Ammon's horn (tissue), 1 donor: ENCODE measurements around the gene APOBEC3B.
"Not testable (repeated sequence)": the region's sequence is repeated elsewhere in the genome, so short reads cannot be mapped to it uniquely, and the experiment has no call there.

Experiments used
- DNase-seq: peaks from one replicate; pipeline ENCODE4 v3.0.0-alpha.2; 2016; ENCODE audit warnings: low spot score

The APOBEC3B gene

DNA sequence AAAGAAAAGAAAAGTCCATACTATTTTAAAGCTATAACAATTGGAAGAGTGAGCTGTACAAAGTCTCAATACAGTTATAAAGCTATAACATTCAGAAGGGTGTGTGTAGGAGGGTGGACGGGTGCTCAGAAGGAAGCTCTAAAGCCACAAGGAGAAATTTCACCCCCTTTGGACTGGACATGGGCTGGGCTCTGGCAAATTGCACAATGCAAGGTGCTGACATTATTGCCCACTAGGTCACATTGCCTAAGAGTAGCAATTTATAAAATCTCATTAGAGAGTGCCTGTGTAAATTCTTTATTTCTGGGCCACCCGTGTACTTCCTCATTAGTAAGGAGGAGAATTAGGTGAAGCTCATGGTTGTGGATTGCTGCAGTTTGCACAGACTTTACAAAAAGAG is 30.4 kb upstream of the APOBEC3B start:
- DNase-seq, result no peak

DNA sequence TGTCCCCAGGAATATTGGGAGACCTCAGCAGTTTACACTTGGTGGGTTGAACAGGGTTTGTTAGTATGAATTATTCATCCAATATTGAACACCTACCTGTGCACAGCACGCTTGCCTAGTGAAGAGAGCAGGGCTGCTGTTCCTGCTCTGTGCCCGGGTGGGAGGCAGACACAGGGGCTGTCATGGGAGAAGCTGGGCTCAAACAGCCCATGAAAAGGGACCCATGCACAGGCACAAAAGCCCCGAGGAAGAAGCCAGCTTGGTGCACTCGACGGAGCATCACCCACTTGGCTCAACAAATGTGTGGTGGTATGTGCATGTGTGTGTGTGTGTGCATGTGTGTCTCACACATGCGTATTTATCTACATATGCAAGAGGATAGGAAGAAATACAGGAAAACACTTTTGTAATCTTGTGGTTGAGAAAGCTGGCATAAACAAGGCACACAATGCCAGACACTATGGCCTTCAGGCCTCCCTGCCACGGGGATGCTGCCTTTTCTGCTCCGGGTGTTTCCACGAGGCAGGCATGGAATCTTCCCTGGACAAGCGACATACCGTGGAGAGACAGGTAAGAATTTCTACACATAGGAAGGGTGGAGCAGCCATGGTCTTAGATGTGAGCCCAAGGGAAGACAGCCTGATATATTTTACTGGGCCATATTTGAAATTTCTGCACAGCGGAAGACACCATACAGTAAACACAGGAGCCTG is 29.7 kb upstream of the APOBEC3B start:
- DNase-seq, result no peak

DNA sequence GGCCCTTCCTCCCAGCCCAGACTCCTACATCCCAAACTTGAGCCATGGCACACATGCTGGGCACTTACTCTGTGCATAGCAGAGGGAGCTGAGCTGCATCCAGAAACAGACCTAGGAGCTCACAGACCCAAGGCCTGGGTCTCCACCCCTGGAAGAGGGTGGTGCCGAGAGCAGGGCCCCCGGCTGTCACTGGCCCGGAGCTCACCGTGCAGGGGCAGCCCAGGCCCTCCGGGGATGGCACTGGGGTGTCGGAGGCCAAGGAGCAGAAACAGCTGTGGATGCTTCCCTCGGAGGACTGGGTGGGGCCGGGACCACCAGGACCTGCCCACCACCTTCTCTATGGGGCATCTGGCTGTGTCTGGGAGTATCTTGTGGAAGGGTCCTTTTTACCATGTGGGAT is 29.1 kb upstream of the APOBEC3B start:
- DNase-seq, result no peak

DNA sequence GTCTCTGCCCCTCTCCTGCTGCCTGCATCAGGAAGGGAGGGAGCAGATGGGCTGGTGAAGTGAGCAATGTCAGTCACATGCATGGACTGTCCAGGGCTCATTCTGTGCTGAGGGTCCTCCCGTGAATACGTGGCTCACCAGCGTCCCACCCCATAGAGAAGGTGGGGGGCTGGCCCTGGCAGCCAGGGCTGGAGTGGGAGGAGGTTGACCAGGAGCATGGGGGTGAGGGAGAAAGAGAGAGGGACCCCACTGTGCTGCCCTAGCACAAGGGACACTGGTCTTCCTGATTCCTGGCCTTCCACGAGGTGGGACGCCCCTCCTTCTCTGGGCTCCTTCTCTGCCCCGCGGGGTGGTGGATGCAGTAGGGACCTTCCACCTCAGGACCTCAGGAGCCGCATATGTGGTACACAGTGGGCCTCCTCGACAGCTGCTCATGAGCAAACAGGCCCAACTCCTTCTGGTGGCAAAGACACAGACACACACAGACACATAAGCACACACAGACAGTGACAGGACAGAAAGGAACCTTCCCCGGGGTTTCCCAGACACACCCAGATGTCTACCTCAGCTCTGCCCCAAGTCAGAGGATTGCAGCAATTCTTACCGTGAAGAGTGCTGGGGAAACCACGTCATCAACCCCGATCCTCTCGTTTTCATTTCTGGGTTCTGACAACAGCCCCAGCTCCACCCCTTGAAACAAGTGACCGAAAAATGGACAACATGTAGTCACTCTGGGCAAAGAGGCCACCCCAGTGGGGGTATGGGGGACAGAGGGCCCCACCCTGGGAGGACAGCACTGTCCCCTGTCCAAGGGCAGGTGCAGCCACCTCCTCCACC is 28.4 kb upstream of the APOBEC3B start:
- no peak for DNase-seq

DNA sequence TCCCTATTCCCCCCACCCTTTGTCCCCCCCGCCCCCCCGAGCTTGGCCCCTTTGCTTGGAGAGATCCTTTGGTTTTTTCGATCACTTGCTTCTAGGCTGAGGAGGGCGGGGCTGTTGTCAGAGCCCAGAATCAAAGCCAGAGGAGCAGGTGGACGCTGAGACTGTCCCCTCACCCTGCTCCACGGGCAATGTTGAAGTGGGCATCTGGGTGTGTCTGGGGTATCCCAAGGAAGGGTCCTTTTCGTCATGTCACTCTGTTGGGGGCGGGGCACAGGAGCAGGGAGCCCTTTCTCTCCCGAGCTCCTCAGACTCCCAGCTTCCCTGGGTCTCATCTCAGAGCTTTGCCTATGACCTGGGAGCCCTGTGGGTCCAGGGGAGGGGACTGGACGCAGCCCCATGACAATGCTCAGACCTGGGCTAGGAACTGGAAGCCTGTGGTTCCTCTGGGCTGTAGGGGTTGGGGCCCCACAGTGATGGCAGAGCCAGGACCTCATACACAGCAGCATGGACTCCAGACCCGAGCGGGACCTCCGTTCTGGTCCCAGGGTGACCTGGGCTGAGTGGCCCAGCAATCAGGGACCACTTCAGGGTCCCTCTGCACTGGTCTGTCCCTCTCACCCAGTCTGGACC is 27.6 kb upstream of the APOBEC3B start:
- no peak for DNase-seq

DNA sequence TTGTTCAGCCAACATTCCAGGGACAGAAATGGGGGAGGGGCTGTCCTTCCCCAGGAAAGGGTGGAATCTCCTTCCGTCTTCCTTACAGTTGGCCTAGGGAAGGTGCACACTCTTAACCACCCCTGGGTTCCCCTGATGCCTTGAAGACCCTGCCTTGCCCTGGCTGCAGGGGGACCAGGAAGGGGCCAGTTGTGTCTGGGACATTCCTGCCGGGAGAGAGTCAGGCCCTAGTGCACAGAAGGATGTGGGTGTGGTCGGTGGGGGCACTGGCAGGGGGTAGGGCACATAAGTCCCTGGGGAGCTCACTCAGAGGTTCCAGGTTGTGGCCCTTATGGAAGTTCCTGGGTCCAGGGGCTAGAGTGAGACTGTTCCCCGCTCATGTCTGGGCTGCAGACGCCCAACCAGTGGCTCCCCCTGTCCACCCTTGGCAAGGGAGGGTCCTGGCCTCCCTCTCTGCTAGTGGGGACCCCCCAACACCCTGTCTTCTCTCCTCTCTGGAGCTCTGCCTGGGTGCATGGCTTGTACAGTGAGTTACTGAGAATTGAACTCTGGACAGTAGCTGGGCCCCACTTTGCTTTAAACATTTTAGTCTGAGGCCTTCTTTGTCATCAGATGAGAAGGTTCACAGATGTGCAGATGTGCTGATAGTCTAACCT is 26.8 kb upstream of the APOBEC3B start:
- no peak for DNase-seq

DNA sequence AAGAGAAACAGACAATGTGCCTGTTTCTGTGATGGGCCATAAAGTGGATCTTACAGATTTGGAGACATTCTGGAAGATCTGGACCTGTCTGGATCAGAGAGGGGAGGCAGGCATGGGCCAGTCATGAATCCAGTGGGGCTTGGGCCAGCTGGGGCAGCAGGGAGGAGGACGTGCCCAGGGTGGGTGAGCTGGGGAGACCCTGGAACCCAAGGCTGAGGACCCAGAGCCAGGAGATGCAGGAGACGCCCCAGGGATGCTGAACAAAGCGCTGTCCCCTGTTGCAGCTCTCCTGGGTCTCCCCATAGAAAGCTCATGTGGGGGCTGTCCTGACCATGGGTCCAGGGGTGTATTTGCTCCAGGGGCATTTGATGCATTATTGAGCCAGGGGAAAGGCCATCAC is 26.2 kb upstream of the APOBEC3B start:
- DNase-seq, result no peak

DNA sequence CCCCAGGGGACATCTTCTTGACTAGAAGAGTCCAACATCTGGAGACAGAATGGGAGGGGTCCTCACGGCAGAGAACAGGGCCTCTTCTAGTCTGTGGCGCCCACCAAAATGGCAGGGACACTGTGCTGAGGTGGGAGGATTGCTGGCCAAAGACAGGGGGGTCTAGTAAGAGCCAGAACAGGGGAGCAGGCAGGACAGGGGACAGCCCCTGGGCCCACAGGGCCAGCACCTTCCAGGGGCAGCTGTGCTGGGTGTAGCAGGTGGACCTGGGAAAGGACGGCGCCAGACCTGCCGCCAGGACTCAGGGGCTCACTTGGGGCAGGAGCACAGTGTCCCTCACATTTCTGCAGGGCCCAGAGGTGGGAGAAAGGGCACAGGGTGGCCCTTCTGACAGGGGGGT is 25.6 kb upstream of the APOBEC3B start:
- DNase-seq, result no peak

DNA sequence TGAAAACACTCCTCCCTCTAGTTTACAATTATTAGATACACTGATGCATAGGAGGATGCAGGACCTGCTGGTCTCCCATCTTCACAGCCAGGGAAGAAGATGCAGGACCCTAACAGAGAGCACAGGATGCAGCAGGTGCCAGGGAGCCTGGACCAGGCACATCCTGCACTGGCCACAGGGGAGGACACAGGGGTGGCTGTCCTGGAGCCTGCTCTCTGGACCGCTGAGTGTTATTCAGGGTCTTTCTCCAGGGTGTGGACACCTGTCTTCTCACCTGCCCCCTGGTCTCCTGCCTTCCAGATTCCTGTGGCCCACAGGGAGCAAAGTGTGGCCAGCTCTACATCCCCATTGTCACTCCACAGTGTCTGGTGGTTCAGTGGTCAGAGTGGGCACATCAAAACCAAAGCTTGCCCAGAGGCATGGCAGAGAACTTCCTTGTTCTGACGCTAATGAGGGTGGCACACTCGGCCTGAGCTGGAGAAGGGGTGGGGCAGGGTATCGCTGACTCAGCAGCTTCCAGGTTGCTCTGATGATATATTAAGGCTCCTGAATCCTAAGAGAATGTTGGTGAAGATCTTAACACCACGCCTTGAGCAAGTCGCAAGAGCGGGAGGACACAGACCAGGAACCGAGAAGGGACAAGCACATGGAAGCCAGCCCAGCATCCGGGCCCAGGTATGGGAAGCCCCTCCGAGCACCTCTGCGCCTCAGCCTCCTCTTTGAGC is 24.9 kb upstream of the APOBEC3B start, which contains the start of gene APOBEC3A:
Gene APOBEC3A (plus strand): TSS at position 564 of the 725 bp plus-strand sequence. CDS start 83 bp downstream, at position 647.
- DNase-seq, result no peak

DNA sequence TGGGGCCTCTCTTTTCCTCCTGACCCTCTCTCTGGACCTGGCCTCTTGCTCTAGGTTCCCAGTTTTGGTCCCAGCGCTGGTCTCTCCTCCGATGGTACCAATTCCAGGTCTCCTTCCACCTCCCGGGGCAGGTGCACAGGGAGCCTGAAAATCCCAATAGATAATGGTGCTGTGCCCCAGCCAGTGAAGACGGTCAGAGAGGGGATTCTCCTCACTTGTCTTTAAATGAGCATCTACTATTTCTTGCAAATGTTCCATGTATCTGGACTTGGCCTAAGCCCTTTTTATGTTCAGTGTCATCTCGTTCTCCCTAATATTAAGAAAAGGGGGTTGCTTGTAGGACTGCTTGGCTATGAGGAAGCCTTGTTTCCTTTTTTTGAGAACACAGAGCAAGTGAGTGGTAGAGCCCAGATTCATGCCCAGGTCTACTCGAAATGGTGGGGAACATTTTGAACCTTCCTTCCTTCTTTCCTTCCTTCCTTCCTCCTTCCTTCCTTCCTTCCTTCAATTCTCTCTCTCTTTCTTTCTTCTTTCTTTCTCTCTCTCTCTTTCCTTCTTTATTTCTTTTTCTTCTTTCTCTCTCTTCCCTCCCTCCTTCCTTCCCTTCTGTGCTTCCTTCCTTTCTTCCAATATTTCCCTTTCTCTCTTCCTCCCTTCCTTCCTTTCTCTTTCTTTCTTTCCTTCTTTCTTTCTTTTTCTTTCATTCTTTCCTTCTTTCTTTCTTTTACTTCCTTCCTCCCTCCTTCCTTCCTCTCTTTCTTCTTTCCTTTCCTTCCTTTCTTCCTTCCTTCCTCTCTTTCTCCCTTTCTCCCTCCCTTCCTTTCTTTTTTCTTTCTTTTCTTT is 24.1 kb upstream of the APOBEC3B start:
- DNase-seq, result no peak

DNA sequence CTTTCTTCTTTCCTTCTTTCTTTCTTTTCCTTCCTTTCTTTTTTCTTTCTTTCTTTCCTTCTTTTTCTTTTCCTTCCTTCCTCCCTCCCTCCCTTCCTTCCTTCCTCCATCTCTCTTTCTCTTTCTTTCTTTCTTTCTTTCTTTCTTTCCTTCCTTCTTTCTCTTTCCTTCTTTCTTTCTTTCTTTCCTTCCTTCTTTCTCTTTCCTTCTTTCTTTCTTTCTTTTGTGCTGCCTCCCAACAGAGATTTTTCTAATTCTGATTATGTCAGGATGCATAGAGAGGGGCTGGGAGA is 23.6 kb upstream of the APOBEC3B start:
- DNase-seq, result not testable (repeated sequence)

DNA sequence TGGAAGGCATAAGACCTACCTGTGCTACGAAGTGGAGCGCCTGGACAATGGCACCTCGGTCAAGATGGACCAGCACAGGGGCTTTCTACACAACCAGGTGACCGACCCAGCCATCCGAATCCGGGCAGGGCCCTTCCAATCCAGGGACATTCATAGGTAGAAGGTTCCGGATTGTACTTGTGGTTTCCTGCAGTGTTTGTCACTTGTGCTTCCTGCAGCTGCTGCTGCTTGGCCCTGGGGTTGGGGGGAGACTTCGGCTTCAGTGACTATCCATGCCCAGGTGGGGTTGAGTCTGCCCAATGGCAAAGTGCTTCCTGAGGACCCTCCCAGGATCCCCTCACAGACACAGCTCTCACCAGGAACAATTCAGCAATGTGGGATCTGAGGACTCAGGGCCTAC is 22.6 kb upstream of the APOBEC3B start:
- no peak for DNase-seq

DNA sequence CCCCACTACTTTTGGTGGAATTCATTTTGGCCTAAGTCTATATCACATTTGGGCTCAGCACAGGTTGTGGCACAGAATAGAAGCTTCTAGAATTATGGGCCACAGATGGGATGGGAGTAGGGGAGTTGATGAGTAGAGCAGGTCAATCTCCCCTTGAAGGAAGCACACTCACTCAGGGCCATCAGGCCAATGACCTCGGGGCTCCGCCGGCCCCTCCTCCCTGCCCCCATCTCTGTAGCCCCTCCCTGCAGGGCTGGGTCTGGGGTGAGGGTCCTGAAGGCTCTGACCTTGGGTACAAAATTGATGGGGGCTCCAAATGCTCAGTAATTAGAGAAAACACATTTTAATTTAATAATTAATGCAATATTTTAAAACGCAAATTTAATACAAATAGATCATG is 21.5 kb upstream of the APOBEC3B start:
- DNase-seq, result not testable (repeated sequence)

DNA sequence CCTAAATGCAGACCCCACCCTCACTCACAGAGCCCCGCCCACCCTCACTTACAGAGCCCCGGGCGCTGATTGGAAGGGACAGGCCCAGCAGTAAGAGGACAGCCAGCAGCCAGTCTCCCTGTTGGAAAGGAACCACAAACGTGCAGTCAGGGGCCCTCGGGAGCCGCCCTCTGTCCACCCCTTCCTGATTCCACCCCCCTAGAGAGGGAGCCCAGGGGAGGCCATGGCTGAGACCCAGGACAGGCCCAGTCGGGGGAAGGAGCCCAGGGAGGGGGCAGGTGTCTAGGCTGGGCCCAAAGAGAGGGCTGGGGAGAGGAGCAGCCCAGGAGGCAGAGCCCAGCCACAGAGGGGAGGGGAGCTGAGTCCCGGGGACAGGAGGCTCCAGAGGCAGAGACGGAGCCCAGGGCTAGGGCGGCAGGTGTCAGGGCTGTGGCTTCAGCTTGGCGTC is 18.8 kb upstream of the APOBEC3B start:
- DNase-seq, result not testable (repeated sequence)

DNA sequence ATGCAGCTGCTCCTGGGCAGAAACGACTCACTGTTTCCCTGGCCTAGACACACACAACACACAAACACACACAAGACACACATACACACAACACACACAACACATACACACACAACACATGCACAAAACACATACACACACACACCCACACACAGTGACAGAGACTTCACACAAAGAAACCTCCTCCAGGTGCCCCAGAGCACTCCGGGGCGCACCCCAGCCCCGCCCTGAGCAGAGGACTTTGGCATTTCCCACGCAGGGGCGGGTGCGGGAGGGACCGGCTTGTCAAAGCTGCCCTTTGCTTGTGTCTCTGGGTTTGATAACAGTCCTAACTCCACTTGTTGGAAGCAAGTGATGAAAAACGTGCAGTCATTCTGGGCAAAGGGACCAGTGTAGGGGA is 18.3 kb upstream of the APOBEC3B start:
- no peak for DNase-seq

DNA sequence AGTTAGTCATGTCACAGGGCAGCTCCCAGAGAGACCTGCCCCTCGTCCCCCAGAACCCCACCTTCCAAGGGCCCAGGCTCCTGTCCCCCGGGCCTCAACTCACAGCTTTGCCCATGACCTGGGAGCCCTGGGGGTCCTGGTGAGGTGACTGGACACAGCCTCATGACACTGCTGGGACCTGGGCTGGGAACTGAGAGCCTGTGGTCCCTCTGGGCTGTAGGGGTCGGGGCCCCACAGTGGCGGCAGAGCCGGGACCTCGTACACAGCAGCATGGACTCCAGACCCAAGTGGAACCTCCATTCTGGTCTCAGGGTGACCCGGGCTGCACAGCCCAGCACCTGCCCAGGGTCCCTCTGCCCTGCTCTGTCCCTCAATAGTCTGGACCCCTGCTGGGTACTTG is 17.8 kb upstream of the APOBEC3B start:
- DNase-seq, result no peak

DNA sequence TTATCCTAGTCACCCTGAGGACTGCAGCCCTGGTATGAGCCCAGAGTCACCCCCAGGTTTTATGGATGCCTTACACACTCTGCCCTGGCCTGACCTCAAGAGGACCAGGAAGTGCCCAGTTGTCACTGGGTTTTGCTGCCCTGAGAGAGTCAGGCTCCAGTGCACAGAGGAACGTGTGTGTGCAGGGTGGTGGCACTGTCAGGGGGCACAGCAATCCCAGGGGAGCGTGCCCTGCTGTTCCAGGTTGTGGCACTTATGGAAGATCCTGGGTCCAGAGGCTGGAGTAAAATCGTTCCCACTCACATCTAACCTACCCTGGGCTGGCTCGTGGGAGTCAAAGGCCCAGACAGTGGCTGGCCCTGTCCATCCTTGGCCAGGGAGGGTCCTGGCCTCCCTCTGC is 17.2 kb upstream of the APOBEC3B start:
- DNase-seq, result no peak

DNA sequence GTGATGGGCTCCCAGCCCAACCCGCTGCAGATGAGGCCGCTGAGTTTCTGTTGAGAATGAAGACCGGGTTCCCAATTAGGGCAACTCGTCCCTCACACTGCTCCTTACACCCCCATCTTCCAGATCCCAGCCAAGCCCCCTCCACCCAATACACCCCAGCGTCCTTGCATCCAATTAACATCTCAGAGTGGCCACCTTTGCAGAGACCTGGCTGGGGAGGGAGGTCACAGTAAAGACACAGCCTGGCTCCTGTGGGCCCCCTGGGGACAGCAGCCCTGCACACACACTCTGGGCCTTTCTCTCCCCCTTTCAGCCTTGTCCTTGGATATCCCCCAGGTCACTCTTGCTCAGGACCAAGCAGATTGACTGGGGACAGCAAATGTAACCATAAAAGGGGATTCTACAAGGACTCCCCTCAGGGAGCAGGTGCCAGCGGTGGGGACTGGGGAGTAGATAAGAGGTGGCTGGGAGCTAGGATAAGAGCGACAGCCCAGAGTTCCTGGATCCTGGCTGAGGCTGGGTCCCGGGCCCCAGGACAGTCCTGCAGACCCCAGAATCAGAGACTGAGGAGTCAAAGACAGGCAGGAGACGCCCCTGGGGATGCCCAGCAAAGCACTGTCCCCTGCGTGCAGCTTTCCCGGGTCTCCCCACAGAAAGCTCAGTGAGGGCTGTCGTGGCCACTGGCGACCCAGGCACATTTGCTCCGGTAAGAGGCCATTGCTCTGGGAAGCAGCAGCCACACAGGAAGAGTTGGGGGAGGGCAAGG is 16.4 kb upstream of the APOBEC3B start:
- no peak for DNase-seq

DNA sequence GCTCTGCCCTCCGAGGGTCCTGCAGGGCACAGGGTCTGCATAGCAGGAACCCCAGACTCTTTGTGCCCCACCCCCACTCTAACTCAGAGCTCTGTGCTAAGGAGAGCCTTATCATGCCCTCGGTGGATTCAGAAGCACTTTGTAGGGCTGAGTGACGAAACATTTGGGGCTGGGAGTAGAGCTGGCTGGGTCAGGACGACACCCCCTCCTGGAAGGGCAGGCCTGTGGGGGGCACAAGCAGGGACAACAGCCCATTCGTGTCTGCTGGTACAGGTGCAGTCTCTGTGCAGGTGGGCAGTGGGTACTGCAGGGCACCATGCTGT is 15.8 kb upstream of the APOBEC3B start:
- no peak for DNase-seq

DNA sequence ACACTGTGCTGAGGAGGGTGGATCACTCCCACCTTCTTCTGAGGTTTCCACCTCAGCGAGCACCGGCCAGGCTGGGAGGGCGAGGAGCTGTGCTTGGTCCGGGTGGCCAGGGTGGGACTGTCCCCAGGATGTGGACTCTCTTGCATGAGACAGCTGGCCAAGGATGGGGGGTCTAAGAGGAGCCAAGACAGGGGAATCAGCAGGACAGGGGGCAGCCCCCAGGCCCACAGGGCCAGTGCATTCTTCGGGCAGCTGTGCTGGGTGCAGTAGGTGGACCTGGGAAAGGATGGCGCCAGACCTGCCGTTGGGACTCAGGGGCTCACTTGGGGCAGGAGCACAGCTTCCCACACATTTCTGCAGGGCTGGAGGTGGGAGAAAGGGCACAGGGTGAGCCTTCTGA is 15.2 kb upstream of the APOBEC3B start:
- no peak for DNase-seq
